HepG2 (cell line): Measurements from ENCODE around the gene KANK3.
"Not testable (repeated sequence)": the region's sequence is repeated elsewhere in the genome, so short reads cannot be mapped to it uniquely, and the experiment has no call there.

Experiments used
- CBX2 ChIP-seq, 2 experiments: fragments of 200-600 bp in 1 of 2; sonication (generic); formaldehyde crosslinking in 1 of 2; IDR thresholded peaks; 2 replicates each; pipeline versions ENCODE4 v1.7.0 to v1.8.1; 2018 to 2022; ENCODE audit warnings: low read depth in 2 of 2, low read length in 1 of 2, mild to moderate bottlenecking in 1 of 2, missing genetic modification reagents in 1 of 2
- CCDC6 ChIP-seq: sonication (generic); formaldehyde crosslinking; IDR thresholded peaks from 2 replicates; pipeline ENCODE4 v1.8.1; 2022; ENCODE audit warnings: mild to moderate bottlenecking, missing genetic modification reagents, moderate library complexity
- MAFF ChIP-seq: IDR thresholded peaks from 2 replicates; pipeline ENCODE4 v1.6.1; 2011; ENCODE audit warnings: low read depth, low read length, improper control_type of control experiment
- TAF1 ChIP-seq: sonication (generic); formaldehyde crosslinking; IDR thresholded peaks from 2 replicates; pipeline ENCODE4 v1.4.0; 2020; ENCODE audit warnings: missing genetic modification reagents
- TERF1 ChIP-seq: sonication (generic); formaldehyde crosslinking; IDR thresholded peaks from 2 replicates; pipeline ENCODE4 v1.8.0; 2022; ENCODE audit warnings: mild to moderate bottlenecking, missing genetic modification reagents, moderate library complexity
- TF ChIP-seq, protein P1 (sequence below): sonication (generic); formaldehyde crosslinking; IDR thresholded peaks from 2 replicates; pipeline ENCODE4 v1.5.0; 2020; ENCODE audit warnings: mild to moderate bottlenecking, missing genetic modification reagents, moderate library complexity

DNA sequence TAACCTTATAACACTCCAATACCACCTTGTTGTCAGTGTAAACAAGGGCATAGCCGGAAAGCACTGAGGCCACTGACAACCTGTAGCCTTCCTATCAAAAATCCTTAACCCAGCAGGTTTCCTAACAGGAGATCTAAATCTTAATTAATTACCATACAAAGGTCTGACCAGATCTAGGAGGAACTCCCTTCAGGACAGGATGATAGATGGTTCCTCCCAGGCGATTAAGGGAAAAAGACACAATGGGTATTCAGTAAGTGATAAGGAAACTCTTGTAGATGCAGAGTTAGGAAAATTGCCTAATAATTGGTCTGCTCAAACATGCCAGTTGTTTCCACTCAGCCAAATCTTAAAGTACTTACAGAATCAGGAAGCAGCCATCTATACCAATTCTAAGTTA is 42.0 kb upstream of the KANK3 start:
- TF ChIP-seq TAF1 (CRISPR knock-in tag); CCDC6 (CRISPR knock-in tag); TERF1 (CRISPR knock-in tag); MAFF; CBX2 (IDR thresholded peaks at IDR 0.05; ENCODE audit: low read depth, low read length); CBX2 (CRISPR knock-in tag; IDR thresholded peaks at IDR 0.05; ENCODE audit: low read depth): not testable (repeated sequence)
- TF ChIP-seq, protein P1, sequence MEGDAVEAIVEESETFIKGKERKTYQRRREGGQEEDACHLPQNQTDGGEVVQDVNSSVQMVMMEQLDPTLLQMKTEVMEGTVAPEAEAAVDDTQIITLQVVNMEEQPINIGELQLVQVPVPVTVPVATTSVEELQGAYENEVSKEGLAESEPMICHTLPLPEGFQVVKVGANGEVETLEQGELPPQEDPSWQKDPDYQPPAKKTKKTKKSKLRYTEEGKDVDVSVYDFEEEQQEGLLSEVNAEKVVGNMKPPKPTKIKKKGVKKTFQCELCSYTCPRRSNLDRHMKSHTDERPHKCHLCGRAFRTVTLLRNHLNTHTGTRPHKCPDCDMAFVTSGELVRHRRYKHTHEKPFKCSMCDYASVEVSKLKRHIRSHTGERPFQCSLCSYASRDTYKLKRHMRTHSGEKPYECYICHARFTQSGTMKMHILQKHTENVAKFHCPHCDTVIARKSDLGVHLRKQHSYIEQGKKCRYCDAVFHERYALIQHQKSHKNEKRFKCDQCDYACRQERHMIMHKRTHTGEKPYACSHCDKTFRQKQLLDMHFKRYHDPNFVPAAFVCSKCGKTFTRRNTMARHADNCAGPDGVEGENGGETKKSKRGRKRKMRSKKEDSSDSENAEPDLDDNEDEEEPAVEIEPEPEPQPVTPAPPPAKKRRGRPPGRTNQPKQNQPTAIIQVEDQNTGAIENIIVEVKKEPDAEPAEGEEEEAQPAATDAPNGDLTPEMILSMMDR = not testable (repeated sequence)
